Brain microvascular endothelial cell (primary cell): Measurements from ENCODE around the gene LRRC47.

Experiments used
- DNase-seq: peaks from one replicate; pipeline ENCODE4 v3.0.0-alpha.2; 2020
- H3K27ac ChIP-seq: fragments of 250-450 bp; sonication (Bioruptor Pico); 2 replicates; pipeline ENCODE4 v1.5.1; 2020; ENCODE audit warnings: mild to moderate bottlenecking, moderate library complexity
- H3K27me3 ChIP-seq: fragments of 250-450 bp; sonication (Bioruptor Pico); replicated peaks from 2 replicates; pipeline ENCODE4 v1.5.1; 2020; ENCODE audit warnings: mild to moderate bottlenecking
- H3K36me3 ChIP-seq: fragments of 250-450 bp; sonication (Bioruptor Pico); replicated peaks from 2 replicates; pipeline ENCODE4 v1.5.1; 2020; ENCODE audit warnings: mild to moderate bottlenecking
- H3K4me3 ChIP-seq: 2 replicates; pipeline ENCODE4 v1.5.1; 2011; ENCODE audit warnings: low read depth, mild to moderate bottlenecking, control low read depth, low read length, moderate library complexity
- CTCF ChIP-seq: IDR thresholded peaks from 2 replicates; pipeline ENCODE4 v1.5.1; 2011; ENCODE audit warnings: low read depth, mild to moderate bottlenecking, moderate library complexity, low read length, control low read depth, inconsistent platforms; ENCODE audit errors: missing control alignments
- in situ Hi-C: cut with HindIII; loops from 2 replicates; pipeline ENCODE4 v1.10.0; 2017; ENCODE audit warnings: low sequenced_read_pairs, low pct_ligation_motif_present

LRRC47 gene

GRCh38 chr1:3790952-3791351, 5.3 kb downstream of the LRRC47 start:
- H3K36me3 ChIP-seq, result peaks cover 21% of the 10 kb centered on the region
- no peak overlapping the region for H3K27ac ChIP-seq
- in situ Hi-C loops, result no loop called here
- no peak overlapping the region for H3K4me3 ChIP-seq
- TF ChIP-seq CTCF, result no peak
- no peak for DNase-seq
- no peaks in the 10 kb centered on the region for H3K27me3 ChIP-seq

- H3K4me3 ChIP-seq, result no peak overlapping the region
- H3K27me3 ChIP-seq, result no peaks in the 10 kb centered on the region
- H3K27ac ChIP-seq, result no peak overlapping the region
- TF ChIP-seq CTCF, result no peak
- in situ Hi-C loops, result no loop called here
- peaks cover 22% of the 10 kb centered on the region for H3K36me3 ChIP-seq
- DNase-seq, result no peak
Measured at GRCh38 chr1:3790500-3790923, 5.8 kb downstream of the LRRC47 start.

GRCh38 chr1:3789421-3790300, 6.6 kb downstream of the LRRC47 start:
- no peak overlapping the region for H3K27ac ChIP-seq
- no peak for TF ChIP-seq CTCF
- in situ Hi-C loops, result no loop called here
- no peak overlapping the region for H3K4me3 ChIP-seq
- no peak for DNase-seq
- no peaks in the 10 kb centered on the region for H3K27me3 ChIP-seq
- peaks cover 31% of the 10 kb centered on the region for H3K36me3 ChIP-seq

- no peak for TF ChIP-seq CTCF
- Histone ChIP-seq H3K27ac (no peak overlapping the region), H3K27me3 (no peaks in the 10 kb centered on the region), H3K36me3 (peaks cover 37% of the 10 kb centered on the region), H3K4me3 (no peak overlapping the region)
- in situ Hi-C loops, result no loop called here
- DNase-seq, result no peak
Measured at GRCh38 chr1:3788756-3789420, 7.4 kb downstream of the LRRC47 start.

- Histone ChIP-seq H3K4me3 (no peak overlapping the region), H3K27ac (no peak overlapping the region), H3K27me3 (no peaks in the 10 kb centered on the region), H3K36me3 (peaks cover 39% of the 10 kb centered on the region)
- no peak for DNase-seq
- in situ Hi-C loops, result no loop called here
- TF ChIP-seq CTCF, result no peak
Measured at GRCh38 chr1:3787745-3788605, 8.3 kb downstream of the LRRC47 start.
